B cell (primary cell): ENCODE results near the gene SULT1B1. TPM values are rescaled to one million over a fixed set of nuclear protein-coding genes. Genes with fewer than 3 reads are reported as not detected.
"Not testable (repeated sequence)": the region's sequence is repeated elsewhere in the genome, so short reads cannot be mapped to it uniquely, and the experiment has no call there.

Experiments used
- ATAC-seq: fragments of 200-7000 bp; cut with Tn5 transposase; one replicate; pipeline ENCODE4 v1.10.0; 2021; ENCODE audit warnings: low read depth, mild to moderate bottlenecking, moderate number of reproducible peaks, moderate library complexity
- CTCF ChIA-PET: fragments of 350-600 bp; sonication (Branson Sonifier 250); formaldehyde crosslinking; loops from one replicate; lab custom pipeline; 2021; ENCODE audit warnings: antibody characterized with exemption, inconsistent platforms; lab: Charles Lee
- POLR2A ChIA-PET: fragments of 350-600 bp; sonication (Branson Sonifier 250); formaldehyde crosslinking; loops from one replicate; lab custom pipeline; 2021; ENCODE audit warnings: antibody characterized with exemption; lab: Charles Lee
- DNase-seq: peaks from one replicate; pipeline ENCODE4 v3.0.0; 2013
- H2AFZ ChIP-seq: 2 replicates; pipeline ENCODE4 v1.6.1; 2012; ENCODE audit warnings: mild to moderate bottlenecking, low read depth, low read length; ENCODE audit not compliant: insufficient read depth, poor library complexity, severe bottlenecking
- H3K27ac ChIP-seq, 2 donors: 1 replicate in 1 of 2; 2 replicates in 1 of 2; pipeline ENCODE4 v1.5.1; 2012 to 2013; ENCODE audit warnings: low read length in 2 of 2, mild to moderate bottlenecking in 2 of 2, moderate library complexity in 1 of 2
- H3K27me3 ChIP-seq, 4 experiments: fragments of 200-600 bp in 1 of 4; sonication (generic) in 1 of 4; replicated peaks in 1 of 4; 1 replicate in 2 of 4; 2 replicates in 2 of 4; pipeline versions ENCODE4 v1.6.1 to v1.7.0; 2013 to 2016; ENCODE audit warnings: low read length in 3 of 4, mild to moderate bottlenecking in 2 of 4, mixed read lengths in 1 of 4, moderate library complexity in 1 of 4; ENCODE audit not compliant: insufficient read depth in 4 of 4, control insufficient read depth in 3 of 4; ENCODE audit errors: control extremely low read depth in 1 of 4
- H3K36me3 ChIP-seq, 2 experiments: replicated peaks in 1 of 2; 1 replicate in 1 of 2; 2 replicates in 1 of 2; pipeline versions ENCODE4 v1.6.1 to v1.7.1; 2013; ENCODE audit warnings: low read length in 1 of 2; ENCODE audit not compliant: insufficient read depth in 2 of 2, control insufficient read depth in 1 of 2; ENCODE audit errors: control extremely low read depth in 1 of 2, extremely low read depth in 1 of 2
- H3K4me1 ChIP-seq, 2 donors: fragments of 200-600 bp in 1 of 2; sonication (generic) in 1 of 2; 1 replicate in 1 of 2; 2 replicates in 1 of 2; pipeline versions ENCODE4 v1.5.1 to v1.6.1; 2013 to 2017; ENCODE audit warnings: low read length in 2 of 2; ENCODE audit not compliant: control insufficient read depth in 2 of 2, insufficient read depth in 2 of 2
- H3K4me2 ChIP-seq: replicated peaks from 2 replicates; pipeline ENCODE3; 2012; ENCODE audit warnings: mild to moderate bottlenecking, low read depth, low read length; ENCODE audit not compliant: poor library complexity, severe bottlenecking
- H3K4me3 ChIP-seq, 5 experiments: fragments of 200-600 bp in 1 of 5; sonication (generic) in 1 of 5; 1 replicate in 3 of 5; 2 replicates in 2 of 5; pipeline versions ENCODE4 v1.5.1 to v1.7.0; 2011 to 2016; ENCODE audit warnings: low read length in 4 of 5, mild to moderate bottlenecking in 4 of 5, low read depth in 2 of 5, control low read depth in 1 of 5, moderate library complexity in 1 of 5; ENCODE audit not compliant: insufficient read depth in 1 of 5; ENCODE audit errors: control extremely low read depth in 1 of 5, extremely low read depth in 1 of 5
- H3K79me2 ChIP-seq: fragments of 200-600 bp; sonication (generic); one replicate; pipeline ENCODE4 v1.6.0; 2016; ENCODE audit warnings: low read length; ENCODE audit not compliant: control insufficient read depth, insufficient read depth
- H3K9ac ChIP-seq: fragments of 200-600 bp; sonication (generic); 2 replicates; pipeline ENCODE4 v1.6.1; 2017; ENCODE audit warnings: mild to moderate bottlenecking, low read length, moderate library complexity
- H3K9me3 ChIP-seq, 3 donors: one replicate each; pipeline versions ENCODE4 v1.6.1 to v1.7.1; 2013; ENCODE audit warnings: low read length in 2 of 3; ENCODE audit not compliant: control insufficient read depth in 2 of 3, insufficient read depth in 1 of 3; ENCODE audit errors: control extremely low read depth in 1 of 3
- H4K20me1 ChIP-seq: 2 replicates; pipeline ENCODE4 v1.6.0; 2012; ENCODE audit warnings: mild to moderate bottlenecking, low read length; ENCODE audit not compliant: insufficient read depth, control insufficient read depth, poor library complexity, severe bottlenecking
- H3K27ac Mint-ChIP-seq: one replicate; pipeline ENCODE4 v1.8.0; 2021; ENCODE audit warnings: mixed read lengths
- H3K27me3 Mint-ChIP-seq: one replicate; pipeline ENCODE4 v1.8.0; 2021; ENCODE audit warnings: mixed read lengths
- H3K4me1 Mint-ChIP-seq: one replicate; pipeline ENCODE4 v1.8.0; 2021; ENCODE audit warnings: mixed read lengths
- H3K4me3 Mint-ChIP-seq: one replicate; pipeline ENCODE4 v1.8.0; 2021; ENCODE audit warnings: mixed read lengths
- H3K9me3 Mint-ChIP-seq: one replicate; pipeline ENCODE4 v1.8.0; 2022; ENCODE audit warnings: mixed read lengths; ENCODE audit not compliant: insufficient read depth
- CTCF ChIP-seq: fragments of 200-600 bp; IDR thresholded peaks from one replicate; pipeline ENCODE4 v1.8.0; 2022; ENCODE audit warnings: antibody characterized with exemption, mild to moderate bottlenecking
- EZH2 ChIP-seq: IDR thresholded peaks from 2 replicates; pipeline ENCODE4 v1.6.1; 2012; ENCODE audit warnings: borderline replicate concordance, low read depth, mild to moderate bottlenecking, moderate library complexity, low read length; ENCODE audit not compliant: insufficient read depth, poor library complexity, severe bottlenecking
- WGBS: methylation state at CpG from one replicate; pipeline ENCODE4 v1.1.5; 2013; ENCODE audit warnings: missing lambda C conversion rate; ENCODE audit not compliant: insufficient coverage; 5-methylcytosine and 5-hydroxymethylcytosine counted together
- intact Hi-C: fragments of 100-400 bp; cut with micrococcal nuclease; formaldehyde crosslinking; loops from one replicate; pipeline ENCODE4 v1.10.0; 2022
- polyA plus RNA-seq: library from polyadenylated mRNA; depleted of rRNA; stranded (reverse); fragments of >200 nt; gene quantifications from 2 replicates; pipeline ENCODE4 v1.2.3, GENCODE V29; 2012
- total RNA-seq, 2 donors: library from RNA; stranded (reverse); fragments of 120-200 nt in 1 of 2; gene quantifications; 1 replicate in 1 of 2; 2 replicates in 1 of 2; pipeline versions ENCODE4 v1.2.3 to v1.2.4, GENCODE V29; 2013 to 2022

SULT1B1 gene
- total and polyA plus RNA-seq, 2 donors (not counting 1 experiment from before 2014, with no cell fraction given): 0.01 to 0.12 TPM

- no peaks in the 10 kb centered on the region for H3K4me1 ChIP-seq
- TF ChIP-seq CTCF (no peak), EZH2 (no peak)
- ChIA-PET CTCF (no interaction called here), POLR2A (no interaction called here)
- H3K4me2 ChIP-seq: no peak overlapping the region
- ATAC-seq (no peak), DNase-seq (no peak)
- H3K4me3 ChIP-seq: no peak overlapping the region
- H3K27ac ChIP-seq: no peak overlapping the region
- no peaks in the 10 kb centered on the region for H3K9me3 ChIP-seq
- intact Hi-C loops: no loop called here
- no peak overlapping the region for H2AFZ ChIP-seq
- H3K9ac ChIP-seq: no peak overlapping the region
- 100% methylated on average over 1 of the region's 3 CpGs for WGBS
- H3K36me3 ChIP-seq: no peaks in the 10 kb centered on the region
- Mint-ChIP-seq H3K4me3 (no peak overlapping the region), H3K4me1 (no peaks in the 10 kb centered on the region), H3K9me3 (no peaks in the 10 kb centered on the region), H3K27ac (no peak overlapping the region), H3K27me3 (no peaks in the 10 kb centered on the region)
- no peaks in the 10 kb centered on the region for H3K79me2 ChIP-seq
- no peaks in the 10 kb centered on the region for H4K20me1 ChIP-seq
- H3K27me3 ChIP-seq: no peaks in the 10 kb centered on the region
Observed at GRCh38 chr4:69773484-69773883, 13.1 kb upstream of the SULT1B1 start.

- H3K36me3 ChIP-seq, H3K4me1 Mint-ChIP-seq, H3K9me3 ChIP-seq, H3K4me1 ChIP-seq, H3K9ac ChIP-seq, DNase-seq, H3K27me3 ChIP-seq, H3K27me3 Mint-ChIP-seq, H3K9me3 Mint-ChIP-seq, H3K4me3 Mint-ChIP-seq, H3K4me3 ChIP-seq, H3K79me2 ChIP-seq, ATAC-seq, H3K27ac ChIP-seq, H2AFZ ChIP-seq, H4K20me1 ChIP-seq, H3K27ac Mint-ChIP-seq, H3K4me2 ChIP-seq, intact Hi-C loops, CTCF ChIA-PET, POLR2A ChIA-PET: not testable (repeated sequence)
- WGBS: no CpG with 5 or more reads among the region's 3 CpGs
Observed at GRCh38 chr4:69768554-69768953, 8.1 kb upstream of the SULT1B1 start.
